ENCODE results near the gene PDRG1.
"Not testable (repeated sequence)": the region's sequence is repeated elsewhere in the genome, so short reads cannot be mapped to it uniquely, and the experiment has no call there.

The PDRG1 gene

GRCh38 chr20:31966991-31967655 is 15.3 kb upstream of the PDRG1 start:
- DNase-seq = no peak

- DNase-seq = no peak
These were observed 12.0 kb upstream of the PDRG1 start for GRCh38 chr20:31963889-31964288.

- DNase-seq = no peak
These were observed 10.9 kb upstream of the PDRG1 start for GRCh38 chr20:31962761-31963160.

- DNase-seq = no peak
These were observed 5.0 kb upstream of the PDRG1 start for GRCh38 chr20:31956556-31957526.

GRCh38 chr20:31954500-31954899 is 2.7 kb upstream of the PDRG1 start:
- no peak for DNase-seq

- no peak for DNase-seq
These were observed 1.8 kb upstream of the PDRG1 start for GRCh38 chr20:31953556-31954148.

- no peak for DNase-seq
These were observed 680 bp downstream of the PDRG1 start for GRCh38 chr20:31951203-31951529.

GRCh38 chr20:31949877-31950646 is 1.8 kb downstream of the PDRG1 start:
- DNase-seq = no peak

- DNase-seq = no peak
These were observed 3.8 kb downstream of the PDRG1 start for GRCh38 chr20:31948008-31948407.

GRCh38 chr20:31945785-31946184 is 6.1 kb downstream of the PDRG1 start:
- no peak for DNase-seq

GRCh38 chr20:31945319-31945718 is 6.5 kb downstream of the PDRG1 start:
- DNase-seq = no peak

- DNase-seq = no peak
These were observed 8.8 kb downstream of the PDRG1 start for GRCh38 chr20:31943052-31943471.

- no peak for DNase-seq
These were observed 12.2 kb downstream of the PDRG1 start for GRCh38 chr20:31939661-31940060.

GRCh38 chr20:31937820-31938219 is 14.0 kb downstream of the PDRG1 start:
- DNase-seq = no peak

GRCh38 chr20:31936420-31936819 is 15.4 kb downstream of the PDRG1 start:
- no peak for DNase-seq

- DNase-seq = no peak
These were observed 16.7 kb downstream of the PDRG1 start for GRCh38 chr20:31934968-31935764.

GRCh38 chr20:31934491-31934890 is 17.4 kb downstream of the PDRG1 start:
- DNase-seq = no peak

- DNase-seq = no peak
These were observed 18.1 kb downstream of the PDRG1 start for GRCh38 chr20:31933698-31934097.

GRCh38 chr20:31930779-31931178 is 21.1 kb downstream of the PDRG1 start:
- no peak for DNase-seq

- not testable (repeated sequence) for DNase-seq
These were observed 22.2 kb downstream of the PDRG1 start for GRCh38 chr20:31929631-31930030.

GRCh38 chr20:31927627-31928159 is 24.2 kb downstream of the PDRG1 start:
- no peak for DNase-seq

GRCh38 chr20:31926493-31926892 is 25.4 kb downstream of the PDRG1 start:
- DNase-seq = no peak

Measured in stimulated activated CD4-positive, alpha-beta T cell treated with anti-CD3 and anti-CD28 coated beads, Interleukin-2, amount 100 ng/mL, for 48 hours (primary cell).